Epidermal melanocyte (primary cell): ENCODE measurements around the gene PARD3B.
A peak's percentile ranks its signal among the peaks of the same experiment; 100 is the strongest.

ENCODE experiments used
- DNase-seq: peaks from one replicate; pipeline ENCODE4 v3.0.0; 2011; ENCODE audit warnings: low spot score; ENCODE audit not compliant: insufficient read length

PARD3B gene

DNA sequence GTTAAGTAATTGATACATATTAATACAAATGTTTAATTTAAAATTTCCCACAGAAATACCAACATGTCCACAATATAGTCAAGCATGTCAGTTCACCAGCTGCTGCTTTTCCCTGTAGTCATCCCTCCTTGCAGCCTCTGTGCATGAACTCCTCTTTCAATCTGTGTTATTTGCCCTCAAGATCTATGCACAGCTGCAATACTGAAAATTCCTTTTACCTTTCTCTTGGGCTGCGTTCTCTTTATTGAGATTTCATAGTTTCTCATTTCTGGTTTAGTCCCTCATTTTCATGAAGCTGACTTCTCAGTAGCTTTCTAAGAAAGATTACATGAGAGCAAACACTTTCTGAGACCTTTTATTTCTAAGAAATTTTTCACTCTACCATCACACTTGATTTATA lies 464.9 kb downstream of the PARD3B start:
- DNase-seq: no peak

DNA sequence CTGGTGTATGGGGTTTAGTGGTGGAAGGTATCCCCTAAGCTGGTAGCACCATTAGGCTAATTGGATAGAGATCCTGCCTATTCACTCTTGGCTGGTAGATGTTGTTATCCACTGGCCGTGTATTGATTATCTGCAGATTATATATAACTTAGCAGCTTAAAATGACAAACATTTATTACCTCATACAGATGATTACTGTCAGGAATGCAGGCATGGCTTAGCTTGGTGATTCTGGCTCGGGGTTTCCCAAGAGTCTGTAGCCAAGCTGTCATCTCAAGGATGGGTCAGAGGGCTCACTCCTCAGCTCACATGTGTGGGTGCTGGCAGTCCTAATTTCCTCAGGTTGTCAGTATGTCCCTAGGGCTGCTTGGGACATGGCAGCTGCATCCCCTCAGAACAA lies 465.8 kb downstream of the PARD3B start:
- DNase-seq: no peak

DNA sequence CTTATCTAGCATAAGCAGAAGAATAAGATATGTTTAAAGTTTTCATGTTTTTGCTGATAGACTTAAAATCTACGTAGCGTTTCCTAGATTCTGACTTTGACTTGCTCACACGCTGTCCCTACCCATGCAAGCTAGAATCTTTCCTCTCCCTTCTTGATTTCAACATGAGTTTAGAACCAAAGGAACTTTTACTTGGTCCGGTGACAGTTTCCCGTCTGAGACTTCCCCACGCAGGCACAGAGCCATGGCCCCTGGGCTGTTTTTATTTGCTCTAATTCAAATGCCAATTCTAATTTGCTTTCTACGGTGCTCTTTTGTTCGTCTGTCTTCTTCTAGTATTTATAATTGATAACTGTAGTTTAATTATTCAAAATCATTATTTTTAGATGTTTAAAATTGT lies 467.7 kb downstream of the PARD3B start:
- DNase-seq: no peak

DNA sequence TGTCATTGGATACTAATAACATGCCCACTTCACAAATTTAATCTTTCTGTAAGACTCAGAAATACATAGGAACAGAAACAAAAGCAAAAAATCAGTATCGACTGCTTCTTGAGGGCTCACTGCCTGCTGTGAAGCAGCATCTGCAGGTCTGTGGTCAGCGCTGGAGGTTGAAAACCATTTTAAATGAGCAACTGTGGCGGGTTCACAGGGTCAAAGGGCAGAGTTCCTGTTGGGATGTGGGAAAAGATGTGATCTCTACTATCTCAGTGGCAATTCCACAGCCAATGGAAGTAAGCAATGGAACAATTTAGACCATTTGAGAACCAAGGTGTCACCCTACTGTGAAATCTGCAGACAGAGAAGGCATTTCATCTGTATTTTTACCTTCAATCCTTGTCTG lies 468.3 kb downstream of the PARD3B start:
- no peak for DNase-seq

DNA sequence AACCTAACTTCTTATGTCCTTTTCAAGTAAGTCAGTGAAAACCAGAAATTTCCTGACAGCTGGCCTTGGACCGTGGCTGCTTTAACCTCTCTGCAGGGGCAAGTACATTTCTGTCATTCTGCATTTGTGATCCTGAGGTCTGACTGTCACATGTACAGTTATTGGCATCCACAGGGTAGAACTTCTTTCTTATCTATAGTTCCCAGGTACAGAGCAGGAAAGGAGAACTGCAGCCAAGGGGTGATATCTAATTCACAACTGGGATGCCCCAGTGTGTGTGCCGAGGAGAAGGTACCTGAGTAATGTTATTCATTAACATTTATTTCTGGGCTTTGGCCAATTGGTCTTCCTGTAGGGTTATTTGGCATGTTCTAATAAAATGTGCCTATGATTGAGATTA lies 468.9 kb downstream of the PARD3B start:
- no peak for DNase-seq

DNA sequence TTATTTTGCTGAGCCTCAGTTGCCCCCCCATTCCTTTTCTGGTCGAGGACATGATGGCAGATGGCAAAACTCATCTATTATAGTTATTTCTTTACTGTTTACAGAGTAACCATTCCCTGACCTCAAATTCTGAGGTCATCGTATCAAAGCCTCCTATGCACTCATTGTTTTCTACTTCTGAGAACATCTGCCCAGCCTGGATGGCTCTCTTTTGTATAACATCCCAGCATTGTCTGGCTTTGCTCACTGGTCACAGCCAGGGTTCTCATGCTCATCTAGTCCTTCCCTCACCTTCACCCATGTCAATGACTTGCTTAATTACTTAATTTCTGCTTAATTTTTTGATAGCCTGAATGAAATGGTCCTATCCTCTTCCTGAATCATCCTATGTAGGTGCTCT lies 472.1 kb downstream of the PARD3B start:
- no peak for DNase-seq

DNA sequence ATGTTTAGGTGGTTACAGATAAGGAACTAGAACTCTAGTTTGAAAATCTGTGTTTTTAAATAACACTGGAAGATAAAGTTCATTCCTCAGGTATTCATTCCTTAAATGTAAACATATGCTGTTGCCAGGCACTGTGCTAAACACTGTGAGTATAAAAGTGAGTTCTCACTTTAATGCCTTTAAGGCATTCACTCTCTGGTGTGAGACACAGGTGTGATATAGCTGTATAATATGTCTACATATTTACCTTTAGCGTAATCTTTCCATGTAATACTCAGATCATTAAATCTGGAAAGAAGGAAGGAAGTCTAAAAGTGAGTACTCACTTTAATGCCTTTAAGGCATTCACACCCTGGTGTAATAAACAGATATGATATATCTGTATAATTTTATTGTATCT lies 472.6 kb downstream of the PARD3B start:
- no peak for DNase-seq

DNA sequence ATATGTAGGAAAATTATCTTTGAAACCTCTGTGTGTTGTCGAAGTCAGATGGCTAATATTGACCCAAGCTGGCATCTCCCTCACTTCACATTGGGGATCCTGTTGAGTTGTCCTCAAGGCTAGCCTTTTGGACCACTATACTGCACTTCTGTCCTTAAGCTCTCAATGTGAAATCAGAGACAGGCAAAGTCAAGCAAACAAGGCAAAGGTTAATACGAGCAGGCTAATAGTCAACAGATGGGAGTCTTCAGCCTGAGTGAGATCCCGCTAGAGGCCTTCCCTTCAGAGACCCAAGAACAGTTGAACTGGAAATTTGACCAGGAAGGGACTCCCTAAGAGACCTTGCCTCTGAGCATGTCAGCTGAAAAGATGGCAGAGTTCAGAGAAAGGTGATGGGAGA lies 475.4 kb downstream of the PARD3B start:
- DNase-seq: no peak

DNA sequence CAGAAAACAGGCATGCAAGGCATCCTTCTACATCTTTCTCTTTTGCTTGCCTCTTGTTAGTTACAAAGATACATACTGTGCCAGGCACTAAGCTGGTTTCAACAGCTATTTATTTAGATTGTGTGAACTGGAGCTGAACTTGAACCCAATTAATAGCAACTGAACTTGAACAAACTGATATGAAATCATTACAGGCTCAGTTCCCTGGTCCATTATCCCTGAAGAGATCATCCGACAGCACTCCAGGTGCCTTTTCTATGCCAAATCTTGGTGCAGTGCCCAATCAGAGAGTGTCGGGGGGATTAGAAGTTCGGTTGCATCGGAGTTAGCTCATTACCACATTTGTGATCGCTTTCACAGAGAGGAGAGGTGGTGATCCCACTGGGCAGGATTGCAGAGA lies 477.6 kb downstream of the PARD3B start:
- DNase-seq: no peak

DNA sequence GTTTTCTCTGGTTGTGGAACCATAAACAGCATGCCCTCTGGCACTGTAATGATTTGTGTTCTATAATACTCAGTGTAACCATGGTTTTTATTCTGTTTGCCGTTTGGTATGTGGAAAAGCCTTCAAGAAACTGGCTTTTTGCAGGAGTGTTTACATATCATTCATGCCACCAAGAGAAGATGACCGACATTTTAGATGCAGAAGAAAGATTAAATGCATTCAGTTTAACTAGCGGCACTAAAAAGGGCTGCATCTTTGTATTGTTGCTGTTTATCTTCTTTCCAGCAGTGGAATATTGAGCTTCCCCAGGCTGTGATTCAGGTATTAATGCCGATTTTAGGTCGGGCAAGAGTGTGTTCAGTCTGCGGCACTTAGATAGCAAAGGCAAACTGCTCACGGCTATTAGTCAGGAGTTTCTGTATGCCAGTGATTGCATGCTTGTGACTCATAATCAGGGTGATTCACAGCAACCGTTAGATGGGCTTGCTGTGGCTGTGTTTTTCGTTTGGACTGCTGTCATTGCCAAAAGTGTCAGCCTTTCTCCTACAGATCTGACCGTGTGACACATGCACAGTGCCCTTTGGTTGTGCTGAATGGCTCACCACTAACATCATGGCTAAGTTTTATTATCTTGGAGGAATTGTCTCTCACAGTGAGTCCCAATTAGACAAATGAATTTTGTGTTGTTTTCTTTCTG lies 479.7 kb downstream of the PARD3B start:
- peak; percentile 46 for DNase-seq

DNA sequence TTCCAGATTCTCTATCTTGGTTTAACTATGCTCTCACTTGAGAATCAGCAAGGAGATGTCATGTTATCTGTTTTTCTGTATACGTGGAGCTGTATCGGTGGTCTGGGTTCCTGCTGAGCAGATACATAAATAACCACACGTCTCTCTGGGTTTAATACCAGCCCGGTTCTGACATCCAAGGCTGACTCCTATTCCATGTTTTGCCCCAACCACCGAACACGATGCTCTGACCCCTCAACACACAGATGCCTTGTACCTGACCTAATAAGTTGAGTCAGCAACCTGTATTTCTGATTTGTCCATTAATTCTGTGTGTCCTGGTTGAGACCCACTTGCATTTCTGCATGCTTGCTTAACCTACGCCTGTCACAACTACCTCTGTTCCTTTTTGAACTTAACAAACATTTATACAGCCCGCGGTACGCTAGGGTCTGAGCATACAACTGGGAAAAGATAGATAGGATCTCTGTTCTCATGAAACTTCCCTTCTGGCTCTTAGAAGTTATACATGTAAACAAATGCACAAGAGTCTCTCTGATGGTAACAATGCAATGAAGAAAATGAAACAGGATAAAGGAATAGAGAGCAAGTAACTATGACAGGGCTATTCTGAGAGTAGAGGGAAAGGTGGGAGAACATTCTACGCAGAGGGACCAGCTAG lies 480.4 kb downstream of the PARD3B start:
- DNase-seq: no peak

DNA sequence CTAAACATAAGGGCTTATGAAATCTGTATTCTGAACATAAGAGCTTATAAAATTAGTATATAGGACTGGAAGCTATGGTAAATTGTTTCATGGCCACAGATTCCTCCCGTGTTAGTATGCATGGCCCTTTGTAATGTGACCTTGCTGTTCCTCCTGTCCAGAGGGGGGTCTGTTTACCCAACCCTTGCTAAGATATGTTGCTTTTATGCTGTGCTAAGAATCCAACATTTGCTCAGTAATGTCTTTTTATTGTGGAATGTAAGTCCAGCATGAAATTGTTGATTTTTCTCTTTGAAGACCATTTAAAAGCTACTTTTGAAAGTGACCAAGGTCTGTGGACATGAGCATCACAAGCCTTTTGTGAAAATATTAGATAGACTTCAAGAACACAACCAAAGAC lies 485.4 kb downstream of the PARD3B start:
- no peak for DNase-seq

DNA sequence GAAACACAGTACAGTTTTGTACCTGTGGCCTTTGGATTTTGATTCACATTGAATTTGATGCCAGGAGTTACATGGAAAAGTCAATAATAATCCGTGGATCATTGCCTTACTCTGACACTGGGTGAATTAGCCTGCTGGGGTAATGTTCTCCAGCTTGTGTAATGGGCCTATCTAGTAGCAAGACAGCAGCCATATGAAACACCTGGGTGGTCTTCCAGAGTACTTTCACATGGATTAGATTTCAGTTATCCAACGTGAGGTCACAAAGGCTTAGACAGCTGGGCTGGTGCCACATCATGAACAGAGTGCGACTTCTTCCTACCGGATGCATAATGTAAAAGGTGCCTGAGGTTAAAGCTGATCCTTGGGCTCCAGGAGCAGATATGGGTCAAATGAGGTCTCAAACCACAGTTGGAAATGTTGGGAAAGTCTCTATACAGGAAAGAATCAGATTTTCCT lies 486.8 kb downstream of the PARD3B start:
- DNase-seq: no peak

DNA sequence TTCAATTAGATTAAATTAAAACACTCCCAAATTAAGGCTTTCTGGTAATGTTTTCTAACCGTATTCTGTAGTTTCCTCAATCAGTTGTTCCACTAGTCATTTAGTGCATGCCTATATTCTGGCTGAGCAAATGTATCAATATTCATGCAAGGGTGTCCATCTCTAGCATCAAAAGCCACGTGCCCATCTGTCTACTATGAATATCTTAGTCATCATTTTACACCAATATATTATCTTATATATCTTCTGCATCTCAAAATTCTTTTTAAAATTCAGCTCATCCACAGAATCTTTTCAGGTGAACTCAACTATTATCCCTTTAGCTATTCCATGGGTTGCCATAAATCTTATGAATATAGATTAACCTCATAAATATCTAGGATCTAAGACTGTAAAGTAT lies 488.2 kb downstream of the PARD3B start:
- no peak for DNase-seq

DNA sequence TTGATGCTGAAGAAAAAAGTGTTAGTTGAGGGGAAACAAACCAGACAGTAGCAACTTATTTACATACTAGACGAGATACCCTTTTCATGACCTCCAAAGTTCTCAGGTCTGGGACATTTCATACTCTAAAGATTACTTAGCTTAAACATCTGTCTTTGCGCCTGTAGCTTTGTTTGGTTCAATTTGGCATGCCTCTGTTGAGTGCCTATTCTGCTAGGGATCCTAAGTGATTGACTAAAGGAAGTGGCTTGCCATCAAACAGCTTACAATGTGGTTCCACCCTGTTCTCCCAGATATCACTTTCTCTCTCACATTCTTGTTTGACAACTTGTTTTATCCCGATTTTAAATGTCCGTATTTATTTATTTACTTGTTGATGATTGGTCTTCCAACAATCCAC lies 488.8 kb downstream of the PARD3B start:
- DNase-seq: no peak

DNA sequence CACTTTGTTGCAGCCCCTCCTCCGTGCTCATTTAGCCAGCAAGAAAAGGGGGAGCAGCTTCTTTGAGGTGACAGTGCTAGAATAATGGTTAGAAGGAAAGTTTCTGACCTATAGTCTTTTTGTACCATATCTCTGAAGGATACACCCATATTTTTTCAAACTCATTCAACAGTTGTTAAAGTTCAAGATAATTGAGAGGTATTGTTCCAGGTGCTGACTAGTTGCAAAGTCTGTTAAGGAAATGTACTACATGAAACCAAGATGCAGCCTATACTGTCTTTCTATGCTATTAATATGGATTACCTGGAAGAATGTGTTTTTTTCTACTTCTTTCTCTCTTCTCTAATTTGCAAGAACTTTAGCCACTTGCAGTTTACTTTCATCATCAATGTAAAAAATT lies 495.0 kb downstream of the PARD3B start:
- no peak for DNase-seq

DNA sequence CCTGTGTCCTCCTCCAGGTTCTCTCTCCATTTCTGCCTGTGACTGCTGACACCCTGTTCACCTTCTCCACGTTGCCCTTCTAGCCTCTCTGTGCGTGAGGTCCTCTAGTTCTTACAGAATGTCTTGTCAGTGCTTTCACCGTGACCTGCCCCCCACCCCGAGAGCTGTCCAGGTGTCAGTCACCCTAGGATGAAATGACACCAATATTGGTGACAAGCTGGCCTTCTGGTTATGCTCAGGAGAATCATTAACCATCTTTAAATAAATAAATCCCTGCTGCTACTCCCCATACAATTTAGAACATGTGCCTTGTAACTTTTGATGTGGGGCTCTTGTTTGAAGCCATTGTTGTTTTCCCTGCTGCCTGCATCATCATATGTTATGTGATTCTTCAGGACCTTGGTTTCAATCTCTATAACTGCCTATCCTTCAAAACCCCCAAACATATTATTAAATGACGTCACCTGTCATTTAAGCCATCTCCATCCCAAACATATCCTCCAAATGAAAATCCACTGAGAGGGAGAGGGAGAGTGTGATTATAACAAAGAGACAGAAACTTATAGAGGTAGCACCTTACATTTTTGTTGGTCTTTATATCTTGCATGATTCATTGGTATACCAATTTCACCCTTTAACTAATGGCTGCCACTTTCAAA lies 496.3 kb downstream of the PARD3B start:
- no peak for DNase-seq

DNA sequence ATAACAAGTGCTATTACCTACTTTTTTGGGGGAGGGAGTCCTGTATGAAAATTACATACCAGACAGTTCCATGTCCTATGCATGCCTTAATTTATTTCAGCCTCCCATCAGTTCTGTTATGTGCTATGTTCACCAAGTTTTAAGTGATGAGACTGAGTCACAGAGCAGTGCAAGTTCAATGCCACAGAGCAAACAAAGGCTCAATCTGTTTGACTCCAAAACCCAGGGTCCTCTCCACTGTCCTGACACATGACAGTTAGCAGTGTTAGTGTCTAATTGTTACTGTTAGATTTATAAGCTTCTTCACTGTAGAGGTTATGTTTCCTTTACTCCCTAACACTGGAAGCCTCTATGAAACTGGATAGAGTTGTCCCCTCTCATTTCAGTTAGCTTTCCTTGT lies 498.0 kb downstream of the PARD3B start:
- DNase-seq: no peak

DNA sequence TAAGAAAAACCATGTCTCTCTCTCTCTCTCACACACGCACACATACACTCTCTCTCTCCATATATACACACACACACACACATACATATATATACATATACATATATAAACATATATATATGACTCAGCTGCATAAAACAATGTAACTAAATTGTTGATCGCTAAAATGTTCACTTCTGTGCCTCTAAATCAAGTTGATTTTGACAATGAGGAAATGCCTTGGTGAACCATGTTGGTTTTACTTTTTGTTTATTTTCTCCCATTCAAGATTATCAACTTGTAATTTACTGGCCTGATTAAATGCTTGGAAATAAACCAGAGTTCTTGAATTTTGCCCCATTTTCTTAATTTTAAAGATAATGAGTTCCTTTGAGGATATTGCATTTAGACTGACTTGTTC lies 500.4 kb downstream of the PARD3B start:
- no peak for DNase-seq

DNA sequence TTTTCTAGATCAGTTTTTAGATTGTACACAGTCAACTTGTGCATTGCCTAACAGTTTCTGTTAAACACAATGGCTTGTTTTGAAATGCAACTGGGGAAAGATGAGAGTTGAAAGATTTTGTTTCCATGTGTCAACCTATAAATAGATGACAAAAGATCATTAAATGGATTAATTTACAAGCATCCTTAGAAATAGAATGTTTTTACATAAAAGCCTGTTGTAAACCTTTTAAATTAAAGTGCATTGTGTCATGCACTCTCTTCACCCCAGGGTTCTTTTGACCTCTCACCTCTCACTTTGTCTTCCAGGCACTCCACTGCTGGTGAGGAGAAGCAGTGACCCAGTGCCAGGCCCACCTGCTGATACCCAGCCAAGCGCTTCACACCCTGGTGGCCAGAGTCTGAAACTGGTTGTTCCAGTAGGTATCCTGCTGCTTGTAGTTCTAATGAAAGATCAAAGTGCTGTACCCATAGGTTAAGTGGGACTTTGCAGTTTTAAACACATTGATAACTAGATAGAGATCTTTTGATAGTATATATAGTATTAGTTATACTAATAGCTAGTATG lies 502.1 kb downstream of the PARD3B start:
- DNase-seq: no peak

DNA sequence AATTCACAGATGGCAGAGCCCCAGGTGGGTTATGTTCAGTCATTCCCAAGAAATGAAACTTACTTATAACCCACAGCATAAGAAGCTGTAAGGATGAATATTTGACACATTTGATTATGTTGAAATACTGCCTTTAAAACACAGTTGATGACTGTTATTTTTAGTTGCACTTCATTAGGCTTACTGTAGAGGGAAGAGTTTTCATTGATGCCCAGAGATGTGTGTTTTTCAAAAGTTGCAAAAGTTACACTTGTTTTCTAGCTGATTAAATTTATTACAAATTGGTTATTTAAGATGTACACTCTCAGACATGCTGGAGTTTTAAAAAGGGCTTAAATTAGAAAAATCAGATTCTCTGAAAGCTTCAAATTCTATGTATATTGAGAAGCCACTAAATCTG lies 506.1 kb downstream of the PARD3B start:
- DNase-seq: no peak

DNA sequence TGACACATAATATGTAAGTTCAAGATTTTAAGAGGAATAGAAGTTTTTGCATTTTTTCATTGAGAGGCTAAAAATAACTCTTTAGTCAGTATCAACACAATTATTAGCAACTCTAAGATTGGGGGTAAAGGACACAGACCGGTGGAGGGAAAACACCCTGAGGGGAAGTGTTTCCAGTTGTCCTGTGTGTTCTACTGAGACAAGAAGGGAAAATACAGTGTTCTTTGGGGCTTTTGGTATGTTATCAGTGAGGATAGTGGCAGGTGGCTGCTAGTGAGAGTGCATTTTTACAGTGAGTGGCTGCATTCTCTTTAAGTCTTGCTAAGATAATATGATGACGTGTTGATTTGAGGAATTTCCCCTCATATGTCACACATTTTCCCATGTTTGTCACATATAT lies 507.5 kb downstream of the PARD3B start:
- DNase-seq: no peak
